NT2/D1 (cell line): ENCODE data around the gene SLC5A10.

Experiments
- SUZ12 ChIP-seq: IDR thresholded peaks from 2 replicates; pipeline ENCODE4 v1.6.1; 2011; ENCODE audit not compliant: insufficient read length, insufficient read depth; ENCODE audit errors: extremely low read depth
- YY1 ChIP-seq: IDR thresholded peaks from 2 replicates; pipeline ENCODE4 v1.6.1; 2011; ENCODE audit not compliant: insufficient read length, insufficient read depth
- ZNF274 ChIP-seq: IDR thresholded peaks from 2 replicates; pipeline ENCODE4 v1.6.1; 2011; ENCODE audit warnings: mild to moderate bottlenecking, low read depth, low read length

DNA sequence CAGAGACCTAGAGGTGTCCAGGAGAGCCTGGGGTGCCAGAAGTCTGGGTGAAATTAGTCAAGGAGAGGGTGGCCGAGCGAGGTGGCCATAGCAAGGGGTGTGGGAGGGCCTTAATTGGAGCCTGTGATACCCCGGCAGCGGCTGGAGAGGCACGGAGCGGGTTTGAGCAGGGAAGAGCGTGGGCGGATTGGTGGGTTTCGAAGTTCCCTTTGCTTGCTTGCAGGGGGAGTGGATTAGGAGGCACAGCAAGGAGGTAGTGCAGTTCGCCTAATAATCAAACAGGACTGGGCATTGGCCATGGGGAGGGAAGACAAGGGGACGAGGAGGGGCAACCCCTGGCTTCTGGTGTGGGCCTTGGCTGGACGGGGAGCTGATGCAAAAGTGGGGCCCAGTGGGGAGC is 58.0 kb downstream of the SLC5A10 start:
- TF ChIP-seq YY1 (no peak), ZNF274 (no peak), SUZ12 (no peak)
